Stomach (tissue), 9 donors: ENCODE data around the gene COTL1. TPM values are rescaled to one million over a fixed set of nuclear protein-coding genes. Genes with fewer than 3 reads are reported as not detected.

Experiments
- DNase-seq, 2 donors: peaks; one replicate each; pipeline versions ENCODE4 v3.0.0 to v3.0.0-alpha.2; 2013 to 2019
- H3K27ac ChIP-seq, 5 donors: fragments of 200-600 bp in 4 of 5; sonication (generic) in 4 of 5; one replicate each; pipeline ENCODE4 v1.5.1; 2013 to 2019; ENCODE audit warnings: mild to moderate bottlenecking in 1 of 5, moderate library complexity in 1 of 5
- H3K27me3 ChIP-seq, 3 donors: fragments of 200-600 bp; sonication (generic); one replicate each; pipeline ENCODE4 v1.5.1; 2017 to 2019; ENCODE audit warnings: mixed run types in 1 of 3
- H3K36me3 ChIP-seq, 4 donors: fragments of 200-600 bp; sonication (generic); 1 replicate in 3 of 4; 2 replicates in 1 of 4; pipeline ENCODE4 v1.5.1; 2016 to 2019
- H3K4me1 ChIP-seq, 4 donors: fragments of 200-600 bp; sonication (generic); one replicate each; pipeline ENCODE4 v1.5.1; 2016 to 2019
- H3K4me3 ChIP-seq, 4 donors: fragments of 200-600 bp; sonication (generic) in 3 of 4; one replicate each; pipeline ENCODE4 v1.5.1; 2016 to 2019; ENCODE audit warnings: mild to moderate bottlenecking in 1 of 4
- H3K9me3 ChIP-seq, 4 donors: fragments of 200-600 bp; sonication (generic); one replicate each; pipeline ENCODE4 v1.5.1; 2016 to 2019
- EP300 ChIP-seq: sonication (generic); formaldehyde crosslinking; IDR thresholded peaks from one replicate; pipeline ENCODE4 v1.6.1; 2017; ENCODE audit warnings: antibody characterized with exemption
- POLR2A ChIP-seq, 4 donors: fragments of 450-650 bp; IDR thresholded peaks; one replicate each; pipeline ENCODE4 v1.6.1; 2016; ENCODE audit warnings: antibody characterized with exemption in 4 of 4, control low read depth in 2 of 4, mild to moderate bottlenecking in 1 of 4, moderate library complexity in 1 of 4
- POLR2AphosphoS5 ChIP-seq, 3 donors: sonication (generic); formaldehyde crosslinking; IDR thresholded peaks; one replicate each; pipeline ENCODE4 v1.6.1; 2016; ENCODE audit warnings: antibody characterized with exemption in 3 of 3
- WGBS, 5 donors: extraction: QIAGEN DNeasy Blood & Tissue Kit in 3 of 5; methylation state at CpG; one replicate each; pipeline versions ENCODE4 v1.1.5 to v1.1.7; 2013 to 2018; 5-methylcytosine and 5-hydroxymethylcytosine counted together
- intact Hi-C: fragments of 100-400 bp; cut with DNase I; formaldehyde crosslinking; loops from one replicate; pipeline ENCODE4 v1.15.1; 2023; ENCODE audit warnings: low total_unique reads
- polyA plus RNA-seq, 3 donors: library from polyadenylated mRNA; stranded (reverse); fragments of 200-250 nt; gene quantifications; one replicate each; pipeline ENCODE4 v1.2.3, GENCODE V29; 2013
- total RNA-seq, 5 donors: library from RNA; depleted of rRNA; stranded (reverse); fragments of >200 nt; gene quantifications; one replicate each; pipeline versions ENCODE4 v1.1.0 to v1.2.3, GENCODE V29; 2014 to 2016
- TF ChIP-seq, protein P1 (sequence below), 7 experiments: fragments of 450-650 bp in 4 of 7; fragments of 200-600 bp in 3 of 7; sonication (generic) in 3 of 7; IDR thresholded peaks; one replicate each; pipeline ENCODE4 v1.5.1; 2016 to 2019; ENCODE audit warnings: antibody characterized with exemption in 7 of 7, control low read depth in 2 of 7, mild to moderate bottlenecking in 1 of 7
- donor health status: healthy with polysubstance abuse.
- donor health status: Bipolar disorder and iron deficiency.
- donor health status: healthy.

Gene COTL1
- total and polyA plus RNA-seq, 8 donors: 40.3 to 187 (median 177) TPM

DNA sequence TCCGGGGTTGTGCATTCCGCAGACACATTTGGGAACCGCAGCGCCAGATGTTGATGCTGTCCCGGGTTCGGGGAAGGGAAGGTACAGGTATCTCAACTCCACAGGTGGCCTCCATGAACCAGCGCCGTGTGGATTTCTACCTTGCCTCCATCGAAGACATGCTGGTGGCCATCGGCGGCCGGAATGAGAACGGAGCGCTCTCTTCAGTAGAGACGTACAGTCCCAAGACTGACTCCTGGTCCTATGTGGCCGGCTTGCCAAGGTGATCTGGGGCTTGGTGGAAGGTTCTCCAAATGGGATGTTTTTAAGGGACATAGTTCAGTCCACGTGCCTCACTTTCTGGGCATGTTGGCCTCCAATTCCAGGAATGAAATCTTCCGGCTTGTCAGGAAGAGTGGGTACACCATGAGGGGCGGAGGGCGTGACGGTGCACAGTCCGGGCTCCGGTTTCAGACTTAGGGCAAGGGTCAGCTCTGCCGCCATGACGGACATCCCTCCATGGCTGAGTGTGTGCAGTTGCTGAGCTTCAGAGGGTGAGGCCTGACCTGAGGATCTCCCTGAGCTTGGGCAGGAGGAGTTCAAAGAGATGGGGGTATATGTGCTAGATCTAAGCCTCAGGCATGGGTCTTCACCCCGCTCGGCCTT lies 41.9 kb upstream of the COTL1 start:
- peaks cover 80 to 100% (median 98%) of the 10 kb centered on the region in 4 donors for H3K36me3 ChIP-seq
- intact Hi-C loops: no loop called here
- no peaks in the 10 kb centered on the region for H3K27me3 ChIP-seq
- peaks cover 0 to 19% (median 2%) of the 10 kb centered on the region in 4 donors for H3K4me1 ChIP-seq
- no peaks in the 10 kb centered on the region for H3K9me3 ChIP-seq
- 94 to 97% (median 97%) methylated on average over 19 to 27 of the region's 27 CpGs for WGBS, 5 donors
- DNase-seq: no peak
- H3K4me3 ChIP-seq: no peak overlapping the region
- H3K27ac ChIP-seq: no peak overlapping the region
- TF ChIP-seq EP300 (no peak), POLR2AphosphoS5 (IDR thresholded peaks at IDR 0.05) (no peak), POLR2A (IDR thresholded peaks at IDR 0.05) (no peak)
- TF ChIP-seq, protein P1, sequence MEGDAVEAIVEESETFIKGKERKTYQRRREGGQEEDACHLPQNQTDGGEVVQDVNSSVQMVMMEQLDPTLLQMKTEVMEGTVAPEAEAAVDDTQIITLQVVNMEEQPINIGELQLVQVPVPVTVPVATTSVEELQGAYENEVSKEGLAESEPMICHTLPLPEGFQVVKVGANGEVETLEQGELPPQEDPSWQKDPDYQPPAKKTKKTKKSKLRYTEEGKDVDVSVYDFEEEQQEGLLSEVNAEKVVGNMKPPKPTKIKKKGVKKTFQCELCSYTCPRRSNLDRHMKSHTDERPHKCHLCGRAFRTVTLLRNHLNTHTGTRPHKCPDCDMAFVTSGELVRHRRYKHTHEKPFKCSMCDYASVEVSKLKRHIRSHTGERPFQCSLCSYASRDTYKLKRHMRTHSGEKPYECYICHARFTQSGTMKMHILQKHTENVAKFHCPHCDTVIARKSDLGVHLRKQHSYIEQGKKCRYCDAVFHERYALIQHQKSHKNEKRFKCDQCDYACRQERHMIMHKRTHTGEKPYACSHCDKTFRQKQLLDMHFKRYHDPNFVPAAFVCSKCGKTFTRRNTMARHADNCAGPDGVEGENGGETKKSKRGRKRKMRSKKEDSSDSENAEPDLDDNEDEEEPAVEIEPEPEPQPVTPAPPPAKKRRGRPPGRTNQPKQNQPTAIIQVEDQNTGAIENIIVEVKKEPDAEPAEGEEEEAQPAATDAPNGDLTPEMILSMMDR (IDR thresholded peaks at IDR 0.05): no peak

DNA sequence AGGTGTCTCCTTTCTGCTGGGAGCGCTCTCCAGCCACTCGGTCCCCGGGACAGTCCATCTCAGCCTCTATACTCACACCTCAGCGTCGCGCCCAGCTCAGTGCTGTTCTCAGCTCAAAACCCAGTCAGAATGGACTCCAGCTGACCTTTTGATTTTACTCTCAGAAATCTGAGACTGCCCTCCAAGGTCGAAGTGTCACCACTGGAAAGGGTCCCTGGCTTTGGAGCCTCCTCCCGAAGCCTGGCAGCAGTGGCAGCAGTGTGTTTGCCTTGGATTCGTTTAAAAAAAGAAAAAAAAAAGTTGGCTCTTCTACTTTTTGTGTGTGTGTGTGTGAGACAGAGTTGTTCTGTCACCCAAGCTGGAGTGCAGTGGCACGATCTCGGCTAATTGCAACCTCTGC lies 40.8 kb upstream of the COTL1 start:
- Histone ChIP-seq H3K36me3 (peaks cover 86 to 100% (median 98%) of the 10 kb centered on the region in 4 donors), H3K4me1 (peaks cover 0 to 18% (median 4%) of the 10 kb centered on the region in 4 donors), H3K27ac (no peak overlapping the region), H3K4me3 (no peak overlapping the region), H3K9me3 (no peaks in the 10 kb centered on the region), H3K27me3 (no peaks in the 10 kb centered on the region)
- no peak for DNase-seq
- WGBS, 5 donors: 51 to 74% (median 61%) methylated on average over 11 of the region's 11 CpGs
- TF ChIP-seq, protein P1 (IDR thresholded peaks at IDR 0.05): no peak
- TF ChIP-seq POLR2AphosphoS5 (IDR thresholded peaks at IDR 0.05) (no peak), EP300 (no peak), POLR2A (IDR thresholded peaks at IDR 0.05) (no peak)
- intact Hi-C loops: no loop called here

DNA sequence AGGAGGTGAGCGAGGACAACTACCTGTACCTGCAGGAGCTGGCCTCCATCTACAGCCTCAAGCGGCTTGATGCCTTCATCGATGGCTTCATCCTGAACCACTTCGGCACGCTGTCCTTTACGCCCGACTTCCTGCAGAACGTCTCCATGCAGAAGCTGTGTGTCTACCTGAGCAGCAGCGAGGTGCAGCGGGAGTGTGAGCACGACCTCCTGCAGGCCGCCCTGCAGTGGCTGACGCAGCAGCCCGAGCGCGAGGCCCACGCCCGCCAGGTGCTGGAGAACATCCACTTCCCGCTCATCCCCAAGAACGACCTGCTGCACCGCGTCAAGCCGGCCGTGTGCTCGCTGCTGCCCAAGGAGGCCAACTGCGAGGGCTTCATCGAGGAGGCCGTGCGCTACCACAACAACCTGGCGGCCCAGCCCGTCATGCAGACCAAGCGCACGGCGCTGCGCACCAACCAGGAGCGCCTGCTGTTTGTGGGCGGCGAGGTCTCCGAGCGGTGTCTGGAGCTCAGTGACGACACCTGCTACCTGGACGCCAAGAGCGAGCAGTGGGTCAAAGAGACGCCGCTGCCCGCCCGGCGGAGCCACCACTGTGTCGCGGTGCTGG lies 39.5 kb upstream of the COTL1 start:
- Histone ChIP-seq H3K4me1 (peaks cover 0 to 18% (median 4%) of the 10 kb centered on the region in 4 donors), H3K9me3 (no peaks in the 10 kb centered on the region), H3K4me3 (no peak overlapping the region), H3K36me3 (peaks cover 84 to 100% (median 98%) of the 10 kb centered on the region in 4 donors), H3K27me3 (no peaks in the 10 kb centered on the region), H3K27ac (no peak overlapping the region)
- TF ChIP-seq EP300 (no peak), POLR2AphosphoS5 (IDR thresholded peaks at IDR 0.05) (no peak), POLR2A (IDR thresholded peaks at IDR 0.05) (no peak)
- TF ChIP-seq, protein P1 (IDR thresholded peaks at IDR 0.05): no peak
- intact Hi-C loops: no loop called here
- no peak for DNase-seq
- 97 to 98% (median 98%) methylated on average over 17 to 50 of the region's 50 CpGs for WGBS, 5 donors

DNA sequence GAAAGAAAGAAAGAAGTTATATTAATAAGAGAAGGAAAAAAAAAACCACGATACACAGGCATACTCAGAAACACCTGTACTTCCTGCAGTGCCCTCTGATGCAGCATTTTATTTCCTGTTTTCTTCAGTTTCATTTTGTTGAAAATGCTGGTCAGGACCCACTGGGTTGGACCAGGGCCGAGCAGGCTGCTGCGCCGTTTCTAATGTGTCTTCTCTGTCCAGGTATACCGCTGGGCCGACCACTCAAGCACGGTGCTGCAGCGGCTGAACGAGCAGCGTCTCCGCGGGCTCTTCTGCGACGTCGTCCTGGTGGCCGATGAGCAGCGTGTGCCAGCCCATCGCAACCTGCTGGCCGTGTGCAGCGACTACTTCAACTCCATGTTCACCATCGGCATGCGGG lies 38.8 kb upstream of the COTL1 start:
- no peak for DNase-seq
- H3K27ac ChIP-seq: no peak overlapping the region
- no peaks in the 10 kb centered on the region for H3K9me3 ChIP-seq

More for the DNA sequence above, 38.8 kb upstream of the COTL1 start:
- H3K4me1 ChIP-seq: peaks cover 0 to 18% (median 4%) of the 10 kb centered on the region in 4 donors
- H3K27me3 ChIP-seq: no peaks in the 10 kb centered on the region
- 93 to 96% (median 95%) methylated on average over 22 of the region's 22 CpGs for WGBS, 5 donors
- H3K4me3 ChIP-seq: no peak overlapping the region
- TF ChIP-seq, protein P1 (IDR thresholded peaks at IDR 0.05): no peak
- no peak for TF ChIP-seq EP300
- TF ChIP-seq POLR2AphosphoS5 (IDR thresholded peaks at IDR 0.05): no peak
- TF ChIP-seq POLR2A (IDR thresholded peaks at IDR 0.05): no peak
- intact Hi-C loops: no loop called here
- peaks cover 77 to 100% (median 98%) of the 10 kb centered on the region in 4 donors for H3K36me3 ChIP-seq
